GM18517 (cell line): ENCODE measurements around the gene SCN5A.
A peak's percentile ranks its signal among the peaks of the same experiment; 100 is the strongest.

Experiments used
- ATAC-seq: cut with Tn5 transposase; IDR thresholded peaks from one replicate; pipeline ENCODE4 v1.9.1; 2021; ENCODE audit warnings: mild to moderate bottlenecking, moderate library complexity; ENCODE audit not compliant: unreplicated experiment

The SCN5A gene

DNA sequence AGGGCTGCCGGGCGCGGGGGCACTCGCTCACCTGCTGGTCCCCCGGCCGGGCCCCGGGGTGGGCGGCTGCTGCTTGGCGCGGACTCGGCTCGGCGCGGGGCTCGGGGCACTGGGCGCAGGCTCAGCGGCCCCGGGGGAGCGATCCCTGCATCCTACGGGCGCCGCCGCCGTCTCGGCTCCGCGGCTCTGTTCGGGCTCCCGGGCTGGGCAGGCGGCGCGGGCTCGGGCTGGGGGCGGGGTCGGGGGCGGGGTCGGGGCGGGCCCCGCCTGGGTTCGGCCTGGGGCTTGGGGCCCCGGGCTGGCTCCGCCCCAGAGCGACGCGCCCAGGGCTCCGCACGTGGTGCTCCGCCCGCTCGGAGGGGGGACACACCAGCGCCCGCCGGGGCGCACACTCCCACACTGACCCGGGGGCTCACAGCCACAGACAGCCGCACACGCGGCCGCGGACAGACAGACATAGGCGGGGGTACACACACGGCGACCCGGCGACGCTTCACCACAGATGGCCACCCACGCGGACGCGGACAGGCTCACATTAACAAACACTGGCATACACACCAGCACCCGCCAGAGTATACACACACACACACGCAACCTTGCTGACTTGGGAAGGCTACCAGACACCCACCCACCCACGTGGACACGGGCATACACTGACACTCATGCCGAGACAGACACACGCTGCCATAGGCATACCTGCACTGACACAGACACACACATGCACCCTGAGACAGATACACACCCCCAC, at the start of gene SCN5A:
Gene SCN5A (minus strand): TSS at position 188 of the 748 bp plus-strand sequence. CDS start 16,380 bp downstream, outside the sequence.
- ATAC-seq, result no peak

DNA sequence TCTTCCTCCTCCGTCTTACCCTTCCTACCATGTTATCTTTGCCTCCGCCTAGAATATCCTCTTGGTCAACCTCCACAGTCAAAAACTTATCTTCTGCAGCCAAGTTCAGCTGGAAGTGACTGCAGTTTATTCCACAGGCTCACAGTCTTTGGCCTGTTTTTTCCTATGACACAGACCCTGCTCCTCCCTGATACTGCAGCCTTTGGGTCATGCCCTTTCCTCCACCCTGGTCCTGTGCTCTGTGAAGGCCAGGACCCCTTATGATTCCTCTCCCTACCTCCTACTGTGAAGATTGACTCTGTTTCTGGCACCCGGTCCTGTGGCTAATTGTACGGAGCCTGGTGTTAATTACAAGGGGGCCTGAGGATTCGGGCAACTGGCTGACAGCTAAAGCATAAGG, 49.3 kb upstream of the SCN5A start:
- ATAC-seq, result no peak

DNA sequence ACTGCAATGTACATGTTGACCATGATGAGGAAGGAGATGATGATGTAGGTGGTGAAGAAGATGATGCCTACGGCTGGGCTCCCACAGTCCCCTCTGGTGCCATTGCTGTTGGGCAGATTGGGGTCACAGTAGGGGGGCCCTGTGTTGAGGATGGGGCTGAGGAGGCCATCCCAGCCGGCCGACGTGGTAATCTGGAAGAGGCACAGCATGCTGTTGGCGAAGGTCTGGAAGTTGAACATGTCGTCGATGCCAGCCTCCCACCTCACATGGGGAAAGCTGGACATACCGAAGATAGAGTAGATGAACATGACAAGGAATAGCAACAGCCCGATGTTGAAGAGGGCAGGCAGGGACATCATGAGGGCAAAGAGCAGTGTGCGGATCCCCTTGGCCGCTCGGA, 48.6 kb upstream of the SCN5A start:
- no peak for ATAC-seq

DNA sequence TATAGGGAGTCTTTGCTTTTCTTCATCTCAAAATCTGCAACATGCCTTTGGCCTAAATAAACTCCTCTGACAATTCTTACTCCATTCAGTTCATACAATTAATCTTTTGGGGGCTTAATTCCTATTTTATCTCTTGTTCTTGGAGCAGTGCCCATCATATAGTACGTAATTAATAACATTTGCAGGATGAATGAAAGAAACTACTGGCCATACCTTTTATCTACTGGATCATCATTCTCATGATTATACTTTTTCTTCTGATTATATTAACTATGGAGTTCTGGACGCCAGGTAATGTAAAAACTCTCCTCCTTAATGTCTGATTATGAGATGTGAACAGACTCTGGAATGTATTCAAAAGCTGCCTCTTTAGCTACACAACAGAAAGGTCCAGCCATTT, 46.5 kb upstream of the SCN5A start:
- ATAC-seq, result no peak

GRCh38 chr3:38690185-38690584, 40.7 kb upstream of the SCN5A start:
- no peak for ATAC-seq

GRCh38 chr3:38689774-38690173, 40.3 kb upstream of the SCN5A start:
- no peak for ATAC-seq

DNA sequence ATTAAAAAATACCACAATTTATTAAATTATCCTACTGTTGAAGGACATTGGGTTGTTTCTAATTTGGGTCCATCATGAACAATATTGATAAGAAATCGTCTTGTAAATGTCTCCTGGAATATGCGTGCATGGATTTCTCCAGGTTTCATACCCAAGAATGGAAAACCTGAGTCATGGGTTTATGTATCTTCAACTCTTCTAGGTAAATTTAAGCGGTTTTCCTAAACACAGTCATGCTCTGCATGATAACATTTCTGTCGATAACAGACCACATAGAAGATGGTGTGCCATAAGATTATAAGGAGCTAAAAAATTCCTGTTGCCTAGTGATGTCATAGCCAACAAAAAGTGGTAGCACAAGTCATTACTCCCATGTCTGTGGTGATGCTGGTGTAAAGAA, 39.9 kb upstream of the SCN5A start:
- ATAC-seq, result no peak

- no peak for ATAC-seq
Measured at GRCh38 chr3:38687321-38687720, 37.8 kb upstream of the SCN5A start.

DNA sequence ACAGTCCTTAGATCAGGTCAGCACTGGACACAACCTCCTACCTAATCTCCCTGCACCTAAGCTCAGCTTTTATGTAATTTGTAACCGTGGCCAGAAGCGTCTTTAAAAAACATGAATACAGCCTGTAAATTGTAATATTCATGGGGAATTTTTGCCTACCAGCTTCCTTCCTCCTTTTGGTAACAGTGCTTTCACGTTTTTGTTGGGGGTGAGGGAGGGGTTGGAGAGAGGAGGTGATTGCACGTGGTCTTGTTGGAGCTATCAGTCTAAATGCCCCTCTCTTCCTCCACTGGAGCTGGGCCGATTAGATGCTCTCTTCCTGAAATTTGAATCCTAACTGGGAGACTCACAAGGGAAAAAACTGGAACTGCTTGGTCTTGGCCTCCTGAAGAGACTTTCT, 35.1 kb upstream of the SCN5A start:
- no peak for ATAC-seq

GRCh38 chr3:38669668-38670067, 20.2 kb upstream of the SCN5A start:
- ATAC-seq, result no peak

DNA sequence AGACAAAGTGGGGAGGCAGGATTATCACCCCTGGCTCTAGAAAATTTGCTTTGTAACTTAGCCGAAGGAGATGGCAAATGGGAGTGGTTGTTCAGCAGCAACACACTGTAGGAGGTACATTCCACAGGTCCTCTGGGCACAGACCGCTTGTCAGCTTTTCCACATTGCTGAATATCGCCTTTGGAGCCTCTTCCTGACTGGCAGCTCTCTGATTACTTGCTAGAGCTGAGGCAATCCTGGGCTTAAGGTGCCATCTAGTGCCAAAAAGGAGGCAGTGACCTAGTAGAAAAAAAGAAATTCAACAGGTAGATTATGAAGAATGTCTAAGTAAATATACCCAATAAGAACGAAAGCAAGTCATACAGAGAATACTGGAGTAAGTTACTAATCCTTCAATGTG, 13.1 kb upstream of the SCN5A start:
- ATAC-seq, result no peak

GRCh38 chr3:38658841-38659240, 9.4 kb upstream of the SCN5A start:
- no peak for ATAC-seq

GRCh38 chr3:38657369-38657768, 7.9 kb upstream of the SCN5A start:
- ATAC-seq, result no peak

GRCh38 chr3:38655708-38656300, 6.3 kb upstream of the SCN5A start:
- no peak for ATAC-seq

DNA sequence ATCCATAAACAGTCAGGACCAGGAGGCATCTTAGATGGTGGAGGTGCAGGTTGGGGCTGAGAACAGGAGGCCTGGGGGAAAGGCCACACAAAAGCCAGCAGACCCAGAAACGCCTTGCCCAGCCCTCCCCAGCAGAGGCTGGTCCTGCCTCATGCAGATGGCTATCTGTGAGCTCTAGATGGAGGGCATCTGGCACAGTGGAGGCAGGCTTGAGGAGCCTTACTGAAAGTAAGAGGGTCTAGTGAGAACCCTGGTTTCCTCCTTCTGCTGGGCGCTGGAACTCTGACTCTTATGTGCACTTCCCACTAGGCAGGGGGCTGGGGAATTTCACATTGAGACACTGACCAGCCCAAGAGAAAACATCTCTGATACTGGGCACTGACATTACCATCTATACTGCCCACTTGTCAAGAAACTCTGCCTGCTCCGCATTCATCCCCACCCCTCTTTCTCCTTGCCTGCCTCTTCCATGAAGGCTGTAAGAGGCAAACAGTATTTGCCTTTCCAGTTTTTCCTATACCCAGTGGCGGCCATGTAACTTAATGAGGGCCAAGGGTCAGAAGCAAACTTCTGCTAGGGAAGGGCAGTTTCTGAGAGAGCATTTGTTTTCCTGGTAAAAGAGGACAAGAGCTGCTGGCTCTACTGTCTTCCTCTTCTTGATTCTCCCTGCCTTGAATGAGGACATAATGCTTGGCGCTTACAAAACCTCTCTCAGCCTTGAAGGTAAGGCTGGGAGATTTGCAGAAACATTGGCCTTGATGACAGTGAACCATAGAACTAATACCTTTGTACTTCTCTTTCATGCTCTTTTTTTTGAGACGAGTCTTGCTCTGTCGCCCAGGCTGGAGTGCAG, 4.4 kb upstream of the SCN5A start:
- ATAC-seq, result no peak

GRCh38 chr3:38652934-38653333, 3.4 kb upstream of the SCN5A start:
- ATAC-seq, result no peak

- ATAC-seq, result peak; percentile 42
Measured at GRCh38 chr3:38651153-38651789, 1.8 kb upstream of the SCN5A start.

GRCh38 chr3:38650248-38650951, 913 bp upstream of the SCN5A start:
- ATAC-seq, result no peak

DNA sequence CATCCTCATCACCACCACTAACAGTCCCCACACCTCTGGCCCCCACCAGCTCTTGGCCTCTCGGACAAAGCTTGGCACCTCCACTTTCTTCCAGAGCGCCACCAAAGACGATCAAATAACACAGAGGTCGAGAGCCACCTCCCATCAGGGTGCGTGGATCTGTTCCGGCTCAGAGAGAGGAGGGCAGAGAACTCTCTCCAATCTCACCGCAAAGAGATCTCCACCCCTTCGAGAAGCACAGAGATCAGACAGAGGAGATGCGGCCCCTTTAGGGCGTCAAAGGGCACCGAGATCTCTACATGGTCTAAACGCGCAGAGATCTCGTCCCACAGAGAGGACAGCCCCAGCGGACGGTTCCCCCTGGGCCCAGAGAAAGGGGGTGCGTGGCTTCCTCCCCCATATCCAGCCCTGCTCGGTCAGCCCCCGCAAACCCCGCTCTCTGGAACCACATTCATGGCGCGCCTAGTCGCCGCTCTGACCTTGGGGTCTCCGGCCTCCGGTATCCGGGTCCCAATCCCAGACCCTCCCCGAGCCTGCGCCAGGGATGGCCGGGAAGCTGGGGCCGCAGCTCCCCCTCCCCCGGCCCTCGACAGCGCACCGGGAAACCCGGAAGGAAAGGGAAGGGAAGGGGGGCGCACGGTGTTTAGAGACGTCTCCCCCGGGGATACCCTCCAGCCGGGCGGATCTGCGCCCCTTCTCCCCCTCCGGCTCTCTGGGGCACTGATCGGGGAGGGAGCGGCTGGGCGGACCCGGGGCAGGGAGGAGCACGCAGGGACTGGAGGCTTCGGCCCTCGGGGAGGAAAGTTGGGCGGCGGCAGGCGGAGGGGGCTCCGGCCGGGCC, 608 bp downstream of the SCN5A start:
- ATAC-seq, result no peak
